ENCODE measurements around the gene SVEP1.
"Not testable (repeated sequence)": the region's sequence is repeated elsewhere in the genome, so short reads cannot be mapped to it uniquely, and the experiment has no call there.

The SVEP1 gene

DNA sequence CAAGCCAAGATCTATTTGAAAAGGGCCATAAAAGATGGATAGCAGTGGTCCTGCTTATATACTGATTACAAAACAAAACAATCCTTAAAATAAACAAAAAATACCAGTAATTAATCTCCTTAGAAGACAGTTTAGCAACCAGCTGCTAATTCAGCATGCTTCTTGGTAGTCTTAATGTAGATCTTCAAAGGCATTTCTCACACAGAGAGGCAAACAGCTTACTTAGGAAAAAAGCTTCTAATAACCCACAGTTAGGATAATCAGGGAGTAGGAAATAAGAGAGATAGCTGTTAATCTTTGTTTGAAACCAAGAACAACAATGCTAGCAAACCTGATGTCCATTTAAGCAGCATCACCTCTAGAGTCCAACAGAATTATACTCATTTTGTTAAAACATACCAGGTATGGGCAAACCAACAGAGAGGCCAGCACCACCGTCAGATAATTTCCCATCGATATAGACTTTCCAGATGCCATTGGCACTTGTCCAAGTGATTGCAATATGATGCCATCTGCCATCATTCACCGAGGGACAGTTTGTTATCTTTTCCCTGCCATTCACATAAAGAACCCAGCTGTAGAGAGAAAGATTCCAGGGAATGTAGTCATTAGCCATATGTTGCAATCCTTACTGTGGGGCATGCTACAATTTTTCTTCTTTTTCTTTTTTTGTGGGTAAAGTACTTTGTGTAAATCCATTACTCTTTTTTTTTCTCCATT lies 136.2 kb downstream of the SVEP1 start:
- peak; percentile 48 for DNase-seq

DNA sequence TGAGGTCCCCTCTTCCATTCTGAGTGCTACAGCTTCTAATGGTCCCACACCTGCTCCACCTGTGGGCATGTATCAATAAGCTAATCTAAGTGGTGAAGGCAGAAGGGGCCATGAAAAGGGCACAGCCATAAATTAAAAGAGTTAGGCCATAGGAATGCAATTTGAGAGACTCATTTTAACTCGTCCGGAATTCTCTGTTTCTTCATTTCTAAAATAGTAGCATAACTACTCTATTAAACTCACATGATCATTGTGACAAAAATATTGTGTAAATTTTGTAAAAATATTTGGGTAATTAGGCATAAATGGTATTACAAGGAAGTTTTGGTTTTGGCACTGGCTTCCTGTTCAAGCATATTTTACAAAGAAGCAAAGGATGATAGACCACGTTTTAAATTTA lies 138.7 kb downstream of the SVEP1 start:
- no peak for DNase-seq

DNA sequence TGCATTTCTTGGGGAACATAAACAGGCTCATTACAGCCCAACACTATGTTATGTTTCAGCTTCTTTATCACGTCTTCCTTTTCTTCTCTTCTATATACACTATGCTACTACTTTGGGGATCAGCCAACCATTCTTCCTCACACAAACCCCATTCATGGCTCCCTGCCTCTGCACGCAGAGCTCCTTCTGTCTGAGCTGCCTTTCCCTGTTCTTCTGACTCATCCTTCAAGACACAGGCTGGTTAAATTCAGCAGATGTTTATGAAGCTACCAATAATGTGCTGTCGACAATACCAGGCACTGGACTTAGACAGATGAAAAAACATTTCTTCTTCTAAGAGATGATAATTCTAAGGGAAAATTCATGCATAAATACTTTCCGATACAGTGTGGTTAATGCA lies 139.4 kb downstream of the SVEP1 start:
- DNase-seq: peak; percentile 12

DNA sequence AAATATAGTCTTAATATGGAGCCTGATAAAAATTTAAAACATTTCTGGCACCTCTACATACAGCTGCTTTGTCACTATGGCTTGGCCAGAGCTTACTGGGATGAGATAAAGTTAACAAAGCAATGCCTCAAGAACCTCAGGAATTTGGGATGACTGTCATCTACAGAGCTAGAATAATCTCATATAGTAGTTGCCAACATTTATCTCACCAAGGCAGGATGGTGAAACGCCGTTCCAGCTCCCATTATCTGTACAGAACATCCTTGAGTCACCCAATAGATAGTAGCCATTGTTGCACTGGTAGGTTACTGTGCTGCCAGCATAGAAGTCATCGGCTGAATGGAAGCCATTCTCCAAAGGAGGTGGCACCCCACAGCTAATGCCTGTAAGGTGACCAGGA lies 147.3 kb downstream of the SVEP1 start:
- no peak for DNase-seq

DNA sequence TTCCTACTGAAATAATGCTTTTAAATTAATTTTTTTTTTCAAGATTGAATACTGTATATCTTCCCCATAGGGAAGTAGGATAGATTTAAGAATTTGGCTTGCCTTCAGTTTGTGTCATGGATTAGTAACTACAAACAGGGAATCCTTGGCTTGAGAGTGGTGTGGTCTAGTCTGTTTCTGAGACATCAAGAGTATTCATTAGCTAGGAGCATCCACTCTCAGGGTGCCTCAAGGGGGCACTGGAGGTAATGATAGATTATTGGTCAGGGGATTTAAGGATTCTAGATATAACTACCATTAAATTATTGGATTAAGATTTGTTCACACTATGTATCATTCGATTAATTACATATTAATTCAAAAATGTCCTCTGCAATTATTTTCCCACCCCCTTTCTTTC lies 150.1 kb downstream of the SVEP1 start:
- no peak for DNase-seq

DNA sequence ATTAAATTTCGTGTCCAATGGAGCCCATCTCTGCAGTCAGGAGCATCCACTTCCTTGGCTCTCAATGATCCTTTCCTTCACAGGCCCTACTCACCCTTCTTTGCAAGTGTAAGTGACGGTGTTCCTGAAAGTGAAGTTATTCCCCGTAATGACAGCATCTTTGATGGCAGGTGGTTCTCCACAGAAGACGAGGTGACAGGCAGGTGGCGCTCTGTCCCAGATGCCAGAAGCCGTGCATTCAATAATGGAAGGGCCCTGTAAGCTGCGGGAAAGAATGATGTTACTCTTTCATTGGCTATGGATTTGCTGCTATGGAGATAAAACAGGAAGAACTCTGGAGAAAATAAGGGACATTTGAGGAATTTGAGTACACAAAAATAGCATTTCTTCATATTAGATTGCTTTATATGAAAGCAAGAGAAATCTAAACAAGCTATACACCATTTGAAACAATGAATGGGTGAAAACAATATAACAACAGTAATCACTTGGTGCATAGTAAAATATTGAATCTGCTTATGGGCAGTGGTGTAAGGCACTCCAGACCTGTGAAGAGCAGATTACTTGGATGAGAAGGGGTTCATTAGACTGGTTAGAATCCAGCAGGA lies 151.9 kb downstream of the SVEP1 start:
- DNase-seq: no peak

DNA sequence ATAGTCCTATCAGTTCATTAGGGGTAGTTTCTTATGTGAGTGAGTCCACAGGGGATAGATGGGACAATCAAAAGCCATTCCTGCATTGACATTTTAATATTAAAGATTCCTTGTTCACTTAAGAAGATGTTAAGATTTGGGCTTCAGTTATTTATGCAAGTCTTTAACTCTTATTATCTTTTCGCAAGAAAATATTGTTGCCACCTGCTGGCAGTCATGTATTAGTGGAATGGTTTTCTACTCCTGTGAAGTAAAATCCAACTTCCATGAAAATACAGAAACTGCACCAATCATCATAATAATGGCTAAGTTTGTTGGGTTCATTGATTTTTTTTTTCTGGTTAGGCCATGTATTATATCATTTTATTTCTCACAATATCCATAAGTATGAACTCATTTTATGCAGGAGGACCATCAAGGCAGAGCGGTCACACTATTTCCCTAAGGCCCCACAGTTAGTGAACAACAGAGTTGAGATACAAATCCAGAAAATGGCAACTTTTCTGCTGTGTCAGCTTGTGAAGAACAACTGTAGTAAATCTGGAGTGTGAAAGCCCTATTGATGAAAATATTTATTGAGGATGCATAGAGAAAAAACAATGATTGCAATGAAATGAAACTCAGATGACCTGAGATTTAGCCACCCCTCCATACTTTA lies 153.4 kb downstream of the SVEP1 start:
- DNase-seq: no peak

DNA sequence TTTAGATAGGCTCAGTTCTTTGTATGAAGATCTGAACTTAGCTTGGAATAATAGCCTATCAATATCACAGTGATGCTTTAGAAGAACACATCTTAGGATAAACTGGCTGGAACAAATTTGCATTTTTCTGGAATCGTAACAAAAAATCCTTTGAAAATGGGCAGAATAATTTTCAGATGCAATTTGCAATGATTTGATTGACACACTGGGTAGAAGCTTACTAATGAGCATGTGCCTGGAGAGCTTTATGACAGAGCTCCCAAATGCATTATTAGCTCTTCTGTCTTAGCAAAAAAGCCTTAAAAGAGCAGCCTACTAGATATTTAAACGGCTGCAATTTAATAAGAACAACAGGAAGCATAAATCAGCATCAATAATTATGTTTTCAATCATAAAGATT lies 165.1 kb downstream of the SVEP1 start:
- no peak for DNase-seq

DNA sequence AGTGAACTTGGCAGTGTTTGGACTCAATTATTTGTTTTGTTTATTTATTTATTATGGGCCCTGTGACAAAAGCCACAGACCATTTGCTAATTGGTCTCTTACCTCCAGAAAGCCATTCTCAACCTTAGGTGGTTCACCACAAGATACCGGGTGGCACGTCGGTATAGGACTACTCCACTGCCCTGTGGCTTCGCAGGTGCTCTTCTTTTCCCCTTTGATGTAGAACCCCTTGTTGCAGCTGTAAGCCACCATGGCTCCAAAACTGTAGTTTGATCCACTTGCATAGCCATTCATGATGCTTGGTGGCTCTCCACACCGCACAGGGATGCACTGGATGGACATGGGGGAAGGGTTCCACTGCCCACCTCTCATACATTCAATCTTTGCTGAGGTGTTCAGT lies 168.6 kb downstream of the SVEP1 start:
- no peak for DNase-seq

DNA sequence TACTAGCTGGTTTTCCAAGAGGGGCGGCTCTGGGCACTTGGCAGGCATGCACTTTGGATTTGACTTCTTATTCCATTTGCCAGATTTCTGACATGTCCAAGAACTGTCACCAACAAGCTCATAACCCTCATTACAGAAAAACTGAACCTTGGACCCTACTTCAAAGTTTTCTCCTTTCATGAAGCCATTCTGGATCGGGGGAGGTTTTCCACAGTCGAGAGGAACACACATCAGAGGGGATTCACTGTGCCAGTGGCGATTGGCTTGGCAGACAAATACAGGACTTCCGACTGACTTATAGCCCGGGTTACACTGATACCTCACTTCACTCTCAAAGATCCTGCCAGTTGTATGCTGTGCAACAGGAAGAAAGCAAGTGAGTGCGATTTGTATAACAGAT lies 170.9 kb downstream of the SVEP1 start:
- DNase-seq: no peak

DNA sequence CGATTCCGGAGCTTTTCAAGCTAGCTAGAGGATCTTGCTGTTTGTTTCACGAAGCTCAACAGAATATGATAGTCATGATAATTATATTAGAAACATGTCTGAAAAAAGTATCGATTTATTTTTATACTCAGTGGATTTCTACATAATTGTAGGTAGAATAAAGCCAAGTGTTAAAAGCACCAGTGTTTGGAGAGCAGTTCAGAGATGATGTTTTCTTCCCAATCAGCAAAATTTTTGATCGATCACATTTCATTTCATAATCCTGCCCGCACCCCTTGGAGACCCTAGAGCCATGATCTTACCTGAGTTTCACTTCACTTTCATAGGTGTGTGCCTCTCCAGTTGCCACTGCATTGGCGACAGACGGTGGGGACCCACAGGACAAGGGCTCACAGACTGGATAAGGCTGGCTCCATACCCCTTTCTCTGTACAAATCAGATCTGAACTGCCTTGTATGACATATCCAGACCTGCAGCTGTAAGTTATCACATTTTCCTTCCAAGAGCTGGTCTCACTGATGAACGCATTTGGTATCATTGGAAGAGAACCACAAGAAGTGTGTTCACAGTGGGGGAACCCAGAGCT lies 173.6 kb downstream of the SVEP1 start:
- no peak for DNase-seq

DNA sequence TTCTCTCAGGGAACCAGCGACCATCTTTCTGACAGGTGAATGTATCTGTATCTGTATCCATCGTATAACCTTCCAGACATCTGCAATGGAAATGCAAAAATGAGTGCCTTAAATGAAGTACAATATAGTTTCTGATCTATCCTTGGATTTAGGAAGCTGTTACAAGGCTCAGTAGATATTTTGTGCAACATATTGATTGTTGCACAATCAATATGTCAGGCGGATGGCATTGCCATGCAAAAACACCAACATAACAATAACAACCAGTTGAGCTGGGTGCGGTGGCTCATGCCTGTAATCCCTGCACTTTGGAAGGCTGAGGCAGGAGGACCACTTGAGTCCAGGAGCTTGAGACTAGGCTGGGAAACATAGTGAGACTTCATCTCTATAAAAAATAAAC lies 175.1 kb downstream of the SVEP1 start:
- no peak for DNase-seq

DNA sequence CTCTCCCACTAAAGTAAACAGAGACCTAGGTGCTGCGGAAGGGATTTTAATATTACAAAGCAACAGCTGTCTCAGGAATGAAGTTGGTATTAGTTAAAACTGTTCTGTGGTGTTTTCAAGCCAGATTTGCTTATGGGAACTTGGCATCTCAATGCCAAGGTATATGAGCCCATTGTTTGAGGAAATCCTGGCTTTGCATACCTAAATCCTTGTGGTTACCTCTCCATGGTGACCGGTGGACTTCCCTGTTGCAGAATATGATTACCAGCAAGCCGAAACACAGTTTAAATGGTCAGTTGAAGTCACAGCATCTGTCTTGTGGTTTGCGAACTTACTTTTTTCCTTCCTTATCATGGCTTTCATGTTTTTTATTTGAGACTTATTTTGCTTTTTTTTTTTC lies 179.6 kb downstream of the SVEP1 start:
- DNase-seq: no peak

DNA sequence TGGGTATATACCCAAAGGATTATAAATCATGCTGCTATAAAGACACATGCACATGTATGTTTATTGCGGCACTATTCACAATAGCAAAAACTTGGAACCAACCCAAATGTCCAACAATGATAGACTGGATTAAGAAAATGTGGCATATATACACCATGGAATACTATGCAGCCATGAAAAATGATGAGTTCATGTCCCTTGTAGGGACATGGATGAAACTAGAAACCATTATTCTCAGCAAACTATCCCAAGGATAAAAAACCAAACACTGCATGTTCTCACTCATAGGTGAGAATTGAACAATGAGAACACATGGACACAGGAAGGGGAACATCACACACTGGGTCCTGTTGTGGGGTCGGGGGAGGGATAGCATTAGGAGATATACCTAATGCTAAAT lies 180.5 kb downstream of the SVEP1 start:
- not testable (repeated sequence) for DNase-seq

DNA sequence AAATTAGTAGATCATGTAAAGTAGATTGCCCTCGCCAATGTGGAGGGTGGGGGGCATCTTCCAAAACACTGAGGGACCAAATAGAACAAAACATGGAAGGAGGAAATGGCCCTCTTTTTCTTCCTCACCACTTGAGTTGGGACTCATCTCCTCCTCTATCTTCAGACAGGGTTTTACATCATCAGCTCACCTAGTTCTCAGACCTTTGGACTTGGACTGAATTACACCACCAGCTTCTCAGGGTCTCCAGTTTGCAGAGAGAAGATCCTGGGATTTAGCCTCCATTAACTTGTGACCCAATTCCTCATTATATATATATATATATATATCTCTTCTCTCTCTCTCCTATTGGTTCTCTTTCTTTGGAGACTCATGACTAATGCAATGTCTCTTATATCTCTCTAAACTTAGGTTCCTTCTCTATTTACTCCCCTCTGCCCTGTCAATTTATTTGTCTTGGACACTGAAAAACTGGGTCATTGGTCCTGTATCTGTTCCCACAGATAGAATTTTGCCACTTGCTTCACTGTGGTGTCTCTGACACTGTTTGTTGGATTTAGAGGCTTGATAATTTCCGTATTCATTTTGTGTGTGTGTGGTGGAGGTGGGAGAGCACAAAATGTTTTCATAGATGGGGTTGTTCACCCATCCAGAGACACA lies 187.6 kb downstream of the SVEP1 start:
- DNase-seq: no peak

DNA sequence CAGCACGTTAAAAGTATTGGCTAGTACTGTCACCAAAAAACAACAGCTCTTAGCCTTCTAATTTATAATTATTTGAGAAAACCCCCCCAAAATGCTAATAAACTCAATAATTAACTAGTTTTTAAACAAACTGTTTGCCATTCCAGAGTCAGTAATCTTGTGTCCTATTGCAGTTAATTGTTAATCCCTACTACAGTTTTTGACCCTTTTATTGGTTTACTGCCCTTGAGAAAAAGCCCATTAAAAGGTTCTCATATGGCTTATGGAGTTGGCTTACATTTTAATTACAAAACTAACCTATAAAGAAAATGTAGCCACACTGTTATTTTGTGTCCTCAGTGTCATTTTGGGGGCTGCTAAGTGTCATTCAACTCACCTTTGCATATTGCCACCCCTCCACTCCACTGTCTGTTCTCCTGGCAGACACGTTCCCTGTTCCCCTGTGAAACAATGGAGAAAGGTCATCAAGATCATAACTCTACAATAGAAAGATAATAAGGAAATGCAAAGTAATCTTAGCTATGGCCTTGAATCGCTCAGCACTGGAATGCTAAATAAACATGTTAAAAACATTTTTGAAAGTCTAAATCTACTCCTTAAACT lies 190.3 kb downstream of the SVEP1 start:
- no peak for DNase-seq

DNA sequence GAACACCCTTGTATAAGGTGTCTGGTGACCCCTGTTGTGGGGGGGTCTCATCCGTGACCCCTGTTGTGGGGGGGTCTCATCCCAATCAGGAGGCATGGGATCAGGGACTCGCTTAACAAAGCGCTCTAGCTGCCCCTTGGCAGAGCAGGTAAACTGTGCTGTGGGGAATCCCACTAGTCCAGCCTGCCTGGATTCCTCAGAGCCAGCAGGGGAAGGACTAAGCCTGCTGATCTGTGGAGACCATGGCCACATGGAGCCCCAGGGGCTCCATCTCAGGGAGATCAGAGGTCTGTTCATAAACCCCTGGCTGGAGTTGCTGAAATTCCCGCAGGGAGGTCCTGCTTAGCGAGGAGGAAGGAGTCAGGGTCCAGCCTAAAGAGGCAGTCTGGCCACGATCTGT lies 196.1 kb downstream of the SVEP1 start:
- DNase-seq: no peak

DNA sequence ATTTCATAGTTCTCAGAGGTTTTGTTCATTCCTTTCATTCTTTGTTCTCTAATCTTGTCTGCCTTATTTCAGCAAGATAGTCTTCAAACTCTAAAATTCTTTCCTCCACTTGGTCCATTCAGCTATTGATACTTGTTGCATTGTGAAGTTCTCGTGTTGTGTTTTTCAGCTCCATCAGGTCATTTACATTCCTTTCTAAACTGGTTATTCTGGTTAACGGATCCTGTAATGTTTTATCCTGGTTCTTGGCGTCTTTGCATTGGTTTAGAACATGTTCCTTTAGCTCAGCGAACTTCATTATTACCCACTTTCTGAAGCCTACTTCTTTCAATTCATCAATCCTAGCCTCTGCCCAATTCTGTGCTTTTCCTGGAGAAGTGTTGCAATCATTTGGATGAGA lies 196.8 kb downstream of the SVEP1 start:
- DNase-seq: no peak

DNA sequence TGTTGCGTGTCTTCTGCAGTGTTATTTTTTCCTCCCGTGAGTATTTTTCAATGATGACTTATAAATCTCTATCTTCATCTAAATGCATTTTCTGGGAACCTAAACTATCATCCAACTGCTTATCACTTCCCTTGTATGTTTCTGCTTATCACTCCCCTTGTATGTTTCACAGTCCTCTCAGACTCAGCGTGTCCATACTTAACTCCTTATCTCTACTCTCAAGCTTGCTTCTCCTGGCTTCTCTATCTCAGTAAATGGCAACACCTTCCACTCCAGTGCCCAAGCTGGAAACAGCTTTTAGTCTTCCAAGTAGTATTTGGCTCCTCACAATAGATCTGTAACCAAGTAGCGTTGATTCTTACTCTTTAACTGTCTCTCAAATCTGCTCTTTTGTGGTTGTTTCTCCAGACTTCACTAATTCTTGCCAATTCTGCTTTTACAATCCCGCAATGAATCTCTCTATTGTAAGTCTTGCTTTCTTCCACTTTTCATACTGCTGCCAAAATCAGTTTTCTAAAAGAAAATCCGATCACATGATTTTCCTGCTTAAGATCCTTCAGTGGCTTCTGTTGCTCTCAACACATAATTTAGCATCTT lies 208.0 kb downstream of the SVEP1 start:
- DNase-seq: no peak

DNA sequence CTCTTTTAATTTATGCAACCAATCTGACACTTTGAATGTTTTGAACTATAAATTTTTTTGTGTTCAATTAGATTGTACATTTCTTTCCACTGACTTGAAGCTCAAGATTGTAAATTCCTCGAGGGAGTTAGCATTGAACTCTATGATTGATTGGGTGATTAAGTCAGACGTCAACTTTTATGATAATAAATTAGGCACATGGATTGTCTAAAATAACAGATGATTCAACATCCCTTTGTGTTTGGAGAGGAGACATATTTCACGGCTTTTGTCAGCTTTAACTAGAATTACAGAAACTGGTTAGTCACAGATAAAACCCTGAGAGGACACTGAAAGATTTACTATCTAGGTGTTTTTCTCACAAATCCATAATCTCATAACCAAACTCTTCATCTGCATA lies 209.2 kb downstream of the SVEP1 start:
- DNase-seq: no peak

DNA sequence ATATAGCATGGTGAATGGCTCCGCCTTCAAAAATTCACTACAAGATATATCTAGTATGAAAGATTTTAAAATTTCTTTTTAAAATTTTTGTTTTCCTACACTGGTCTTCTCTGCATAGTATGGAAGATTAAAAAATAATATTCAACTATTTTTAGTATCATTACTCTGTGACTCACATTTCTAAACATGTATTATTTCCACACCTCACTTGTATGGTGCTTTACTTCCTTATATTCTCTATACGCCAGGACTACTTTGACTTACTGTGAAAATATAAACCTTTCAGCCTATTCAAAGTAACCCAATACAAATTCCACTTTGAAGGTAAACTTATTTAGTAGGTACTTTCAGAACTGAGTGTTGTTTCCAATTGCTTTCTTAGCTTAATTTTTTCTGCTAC lies 215.1 kb downstream of the SVEP1 start:
- no peak for DNase-seq

DNA sequence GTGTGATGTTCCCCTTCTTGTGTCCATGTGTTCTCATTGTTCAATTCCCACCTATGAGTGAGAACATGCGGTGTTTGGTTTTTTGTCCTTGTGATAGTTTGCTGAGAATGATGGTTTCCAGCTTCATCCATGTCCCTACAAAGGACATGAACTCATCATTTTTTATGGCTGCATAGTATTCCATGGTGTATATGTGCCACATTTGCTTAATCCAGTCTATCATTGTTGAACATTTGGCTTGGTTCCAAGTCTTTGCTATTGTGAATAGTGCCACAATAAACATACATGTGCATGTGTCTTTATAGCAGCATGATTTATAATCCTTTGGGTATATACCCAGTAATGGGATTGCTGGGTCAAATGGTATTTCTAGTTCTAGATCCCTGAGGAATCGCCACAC lies 220.5 kb downstream of the SVEP1 start:
- not testable (repeated sequence) for DNase-seq

DNA sequence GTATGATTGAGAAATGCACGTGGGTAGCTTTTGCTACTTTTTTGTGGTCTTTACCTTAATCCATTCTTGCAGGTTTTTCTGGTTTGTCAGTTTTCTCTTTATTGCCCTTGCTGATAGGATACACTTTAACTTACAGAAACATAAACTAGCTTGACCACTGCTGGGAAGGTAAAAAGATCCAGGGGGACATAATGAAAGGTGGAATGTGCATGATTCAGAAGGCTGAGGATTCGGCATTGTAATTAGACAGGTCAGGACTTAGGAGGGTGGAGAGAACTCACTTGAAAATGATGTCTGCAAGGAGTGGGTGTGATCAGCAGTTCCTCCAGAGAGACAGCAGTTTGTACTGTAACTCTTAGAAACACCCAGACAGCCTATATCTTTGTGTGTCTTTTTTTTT lies 222.0 kb downstream of the SVEP1 start:
- DNase-seq: no peak

Measured in NCI-H446 treated with DMSO at 0.1 percent for 48 hours (cell line).